Hepatocyte (in vitro differentiated cells): Measurements from ENCODE around the gene ZGRF1.

Source experiments
- CTCF ChIP-seq: fragments of 200-600 bp; sonication (generic); IDR thresholded peaks from 2 replicates; pipeline ENCODE4 v1.5.1; 2016; ENCODE audit warnings: antibody characterized with exemption, mild to moderate bottlenecking; ENCODE audit not compliant: poor library complexity
- EZH2 ChIP-seq: fragments of 200-600 bp; sonication (generic); IDR thresholded peaks from 2 replicates; pipeline ENCODE4 v1.6.1; 2016; ENCODE audit warnings: antibody characterized with exemption, mild to moderate bottlenecking, borderline replicate concordance
- EZH2phosphoT487 ChIP-seq: fragments of 200-600 bp; sonication (generic); IDR thresholded peaks from one replicate; pipeline ENCODE4 v1.6.1; 2018; ENCODE audit warnings: antibody characterized with exemption, mild to moderate bottlenecking, low read depth, moderate library complexity; ENCODE audit not compliant: unreplicated experiment, severe bottlenecking

DNA sequence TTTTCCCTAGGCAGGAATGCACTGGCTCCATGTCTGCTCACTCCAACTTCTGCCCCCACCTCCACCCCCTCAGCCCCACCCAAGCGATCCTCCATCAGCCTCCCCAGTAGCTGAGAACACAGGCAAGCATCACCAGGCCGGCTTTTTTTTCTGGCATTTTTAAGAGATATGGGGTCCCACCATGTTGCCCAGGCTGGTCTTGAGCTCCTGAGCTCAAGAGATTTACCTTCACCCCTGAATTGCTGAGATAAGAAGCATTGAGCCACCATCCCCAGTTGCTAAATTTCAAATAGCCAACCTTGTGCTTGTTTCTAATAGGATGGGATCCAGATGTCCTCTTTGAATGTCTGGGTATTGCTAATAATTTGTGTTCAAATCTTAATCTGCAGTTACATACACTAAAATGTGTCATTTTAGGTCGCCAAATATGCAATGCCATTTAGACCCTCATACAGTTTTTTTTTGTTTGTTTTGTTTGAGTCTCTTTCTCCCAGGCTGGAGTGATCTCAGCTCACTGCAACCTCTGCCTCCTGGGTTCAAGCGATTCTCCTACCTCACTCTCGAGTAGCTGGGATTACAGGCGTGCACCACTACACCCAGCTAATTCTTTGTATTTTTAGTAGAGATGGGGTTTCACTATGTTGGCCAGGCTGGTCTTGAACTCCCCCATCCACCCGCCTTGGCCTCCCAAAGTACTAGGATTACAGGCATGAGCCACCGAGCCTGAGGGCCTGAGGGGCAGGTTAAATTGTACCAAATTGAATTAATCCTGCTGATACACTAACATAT, 9.0 kb upstream of the ZGRF1 start:
- TF ChIP-seq CTCF (no peak), EZH2phosphoT487 (no peak), EZH2 (no peak)
